Measurements from ENCODE around the gene MRPS9. TPM values are rescaled to one million over a fixed set of nuclear protein-coding genes. Genes with fewer than 3 reads are reported as not detected.

The MRPS9 gene
- total and polyA plus RNA-seq, 2 of the 13 experiments (the other 11 are each of a cell fraction or from before 2014, with no cell fraction given), result 31.2 to 91.8 TPM

DNA sequence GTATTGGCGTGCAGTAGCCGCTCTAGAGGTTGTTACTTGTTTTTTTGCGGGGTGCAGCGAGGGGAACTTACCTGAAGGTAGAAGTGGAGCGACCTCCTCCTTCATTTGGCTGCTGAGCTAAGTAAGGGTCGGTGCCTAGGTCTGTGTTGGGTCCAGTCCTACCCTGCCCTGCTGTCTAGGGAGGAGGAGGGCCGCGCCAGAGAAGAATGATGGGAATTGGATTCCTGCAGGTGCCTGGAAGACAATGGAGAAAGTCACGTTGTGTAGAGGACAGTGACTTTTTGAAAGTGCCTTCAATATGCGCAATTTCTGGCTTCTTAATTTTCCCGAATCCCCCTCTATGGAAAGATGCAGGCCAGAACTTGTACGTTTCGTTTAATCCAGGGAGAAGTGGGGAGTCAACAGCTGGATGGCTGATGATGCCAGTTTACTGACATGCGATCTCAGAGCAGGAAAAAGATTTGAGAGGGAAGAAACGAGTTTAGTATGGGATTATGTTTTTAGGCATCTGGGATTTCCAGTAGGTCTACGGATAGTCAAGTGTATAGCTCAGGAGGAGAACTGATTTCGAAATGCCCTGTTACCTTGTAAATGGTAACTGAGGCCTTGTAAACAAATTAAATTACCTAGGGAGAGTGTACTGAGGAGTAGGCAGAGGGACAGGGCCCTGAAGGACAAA, 653 bp downstream of the MRPS9 start:
- intact Hi-C loops (cut with micrococcal nuclease; ENCODE audit: unreplicated experiment) (no loop called here), in situ Hi-C loops (cut with HindIII; ENCODE audit: extremely low pct_ligation_motif_present, low pct_unique_long_range_greater_than_20kb) (no loop called here)
- H3K9me3 ChIP-seq (ENCODE audit: low read length), result no peaks in the 10 kb centered on the region
- BruUV-seq (replicated peaks), result TSS peak; percentile 65
- ChIA-PET CTCF (ENCODE audit: low intra/inter-chr PET ratio, low total read pairs) (no interaction called here), POLR2A (interaction anchor here (0.9 to 2.0 kb wide), 3 partner anchors 11 to 291 kb away, joined by 3 to 5 read pairs (median 4); partner anchors contain the start of gene TGFBRAP1)
- H3K27me3 ChIP-seq (ENCODE audit: control insufficient read depth in 1 of 2, insufficient read depth in 2 of 2, low read length in 2 of 2), result peaks cover 0 to 4% of the 10 kb centered on the region in 2 experiments; a peak in 1 of 5 replicates
- peak overlapping the region; percentile 52 for H2AFZ ChIP-seq (ENCODE audit: low read length)
- no peaks in the 10 kb centered on the region for H4K20me1 ChIP-seq (ENCODE audit: insufficient read depth, low read length)
- no peak for DNase-seq (ENCODE audit: low spot score)
- H3K4me1 ChIP-seq (ENCODE audit: insufficient read depth, low read length), result peaks cover 31% of the 10 kb centered on the region
- peak overlapping the region; percentile 90 for H3K4me2 ChIP-seq (ENCODE audit: low read depth, low read length)
- H3K9ac ChIP-seq (ENCODE audit: insufficient read depth, low read depth, low read length), result peak overlapping the region; percentile 89
- peak overlapping the region; percentile 73 for H3K27ac ChIP-seq (ENCODE audit: extremely low read length, insufficient read depth, low read length)
- whole genome bisulfite sequencing (ENCODE audit: low lambda C conversion rate), result 1% methylated on average over 17 of the region's 17 CpGs
- H3K79me2 ChIP-seq (ENCODE audit: insufficient read depth, low read length), result peaks cover 25% of the 10 kb centered on the region
- H3K4me3 ChIP-seq (replicated peaks in 1 of 3; ENCODE audit: insufficient read depth in 1 of 3, low read depth in 2 of 3, low read length in 3 of 3), result peak overlapping the region; percentile 80 to 94 (median 92)
- no peak for FAIRE-seq
- no peaks in the 10 kb centered on the region; a peak in 1 of 5 replicates for H3K36me3 ChIP-seq (replicated peaks in 1 of 2; ENCODE audit: control insufficient read depth in 1 of 2, insufficient read depth in 2 of 2, low read length in 2 of 2)
- peak; percentile 14 for ATAC-seq
- TF ChIP-seq ATF7-NPFF (CRISPR knock-in tag; IDR thresholded peaks at IDR 0.05; ENCODE audit: low read depth) (0 out of 2 replicates have a peak, but pooled peaks have one; percentile 59), ZNF891 (CRISPR knock-in tag; IDR thresholded peaks at IDR 0.05) (0 out of 2 replicates have a peak, but pooled peaks have one; percentile 3), ZNF670 (CRISPR knock-in tag; IDR thresholded peaks at IDR 0.05; ENCODE audit: borderline replicate concordance) (no peak), SIN3B (IDR thresholded peaks at IDR 0.05; ENCODE audit: low read length) (no peak), HNRNPLL (IDR thresholded peaks at IDR 0.05; ENCODE audit: low read depth, low read length, poor library complexity, severe bottlenecking) (no peak), ZNF605 (CRISPR knock-in tag; IDR thresholded peaks at IDR 0.05) (peak; percentile 17; the same call in 1 of the 2 replicates), LCORL (IDR thresholded peaks at IDR 0.05) (no peak), LCORL (CRISPR knock-in tag; IDR thresholded peaks at IDR 0.05) (0 out of 2 replicates have a peak, but pooled peaks have one; percentile 6), ZNF572 (CRISPR knock-in tag; IDR thresholded peaks at IDR 0.05) (0 out of 2 replicates have a peak, but pooled peaks have one; percentile 82), GTF2F1 (IDR thresholded peaks at IDR 0.05; ENCODE audit: low read length) (no peak), NPAS2 (CRISPR knock-in tag; IDR thresholded peaks at IDR 0.05; ENCODE audit: borderline replicate concordance) (no peak), SATB2 (CRISPR knock-in tag; IDR thresholded peaks at IDR 0.05) (no peak), ZNF607 (CRISPR knock-in tag; IDR thresholded peaks at IDR 0.05; ENCODE audit: borderline replicate concordance) (0 out of 2 replicates have a peak, but pooled peaks have one; percentile 44), SCMH1 (CRISPR knock-in tag; IDR thresholded peaks at IDR 0.05; ENCODE audit: borderline replicate concordance) (no peak), ZNF33A (CRISPR knock-in tag; IDR thresholded peaks at IDR 0.05; ENCODE audit: borderline replicate concordance) (no peak), ZNF558 (CRISPR knock-in tag; IDR thresholded peaks at IDR 0.05; ENCODE audit: borderline replicate concordance) (peak; percentile 7; the same call in 1 of the 2 replicates), FOXP1 (IDR thresholded peaks at IDR 0.05) (no peak), FOXP1 (CRISPR knock-in tag; IDR thresholded peaks at IDR 0.05) (0 out of 2 replicates have a peak, but pooled peaks have one; percentile 7)
- TF ChIP-seq, protein P1, sequence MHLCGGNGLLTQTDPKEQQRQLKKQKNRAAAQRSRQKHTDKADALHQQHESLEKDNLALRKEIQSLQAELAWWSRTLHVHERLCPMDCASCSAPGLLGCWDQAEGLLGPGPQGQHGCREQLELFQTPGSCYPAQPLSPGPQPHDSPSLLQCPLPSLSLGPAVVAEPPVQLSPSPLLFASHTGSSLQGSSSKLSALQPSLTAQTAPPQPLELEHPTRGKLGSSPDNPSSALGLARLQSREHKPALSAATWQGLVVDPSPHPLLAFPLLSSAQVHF (CRISPR knock-in tag; IDR thresholded peaks at IDR 0.05), result no peak
- TF ChIP-seq, protein P2, sequence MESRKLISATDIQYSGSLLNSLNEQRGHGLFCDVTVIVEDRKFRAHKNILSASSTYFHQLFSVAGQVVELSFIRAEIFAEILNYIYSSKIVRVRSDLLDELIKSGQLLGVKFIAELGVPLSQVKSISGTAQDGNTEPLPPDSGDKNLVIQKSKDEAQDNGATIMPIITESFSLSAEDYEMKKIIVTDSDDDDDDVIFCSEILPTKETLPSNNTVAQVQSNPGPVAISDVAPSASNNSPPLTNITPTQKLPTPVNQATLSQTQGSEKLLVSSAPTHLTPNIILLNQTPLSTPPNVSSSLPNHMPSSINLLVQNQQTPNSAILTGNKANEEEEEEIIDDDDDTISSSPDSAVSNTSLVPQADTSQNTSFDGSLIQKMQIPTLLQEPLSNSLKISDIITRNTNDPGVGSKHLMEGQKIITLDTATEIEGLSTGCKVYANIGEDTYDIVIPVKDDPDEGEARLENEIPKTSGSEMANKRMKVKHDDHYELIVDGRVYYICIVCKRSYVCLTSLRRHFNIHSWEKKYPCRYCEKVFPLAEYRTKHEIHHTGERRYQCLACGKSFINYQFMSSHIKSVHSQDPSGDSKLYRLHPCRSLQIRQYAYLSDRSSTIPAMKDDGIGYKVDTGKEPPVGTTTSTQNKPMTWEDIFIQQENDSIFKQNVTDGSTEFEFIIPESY (CRISPR knock-in tag; IDR thresholded peaks at IDR 0.05), result no peak
- TF ChIP-seq, protein P3, sequence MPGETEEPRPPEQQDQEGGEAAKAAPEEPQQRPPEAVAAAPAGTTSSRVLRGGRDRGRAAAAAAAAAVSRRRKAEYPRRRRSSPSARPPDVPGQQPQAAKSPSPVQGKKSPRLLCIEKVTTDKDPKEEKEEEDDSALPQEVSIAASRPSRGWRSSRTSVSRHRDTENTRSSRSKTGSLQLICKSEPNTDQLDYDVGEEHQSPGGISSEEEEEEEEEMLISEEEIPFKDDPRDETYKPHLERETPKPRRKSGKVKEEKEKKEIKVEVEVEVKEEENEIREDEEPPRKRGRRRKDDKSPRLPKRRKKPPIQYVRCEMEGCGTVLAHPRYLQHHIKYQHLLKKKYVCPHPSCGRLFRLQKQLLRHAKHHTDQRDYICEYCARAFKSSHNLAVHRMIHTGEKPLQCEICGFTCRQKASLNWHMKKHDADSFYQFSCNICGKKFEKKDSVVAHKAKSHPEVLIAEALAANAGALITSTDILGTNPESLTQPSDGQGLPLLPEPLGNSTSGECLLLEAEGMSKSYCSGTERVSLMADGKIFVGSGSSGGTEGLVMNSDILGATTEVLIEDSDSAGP (CRISPR knock-in tag; IDR thresholded peaks at IDR 0.05; ENCODE audit: borderline replicate concordance), result 0 out of 2 replicates have a peak, but pooled peaks have one; percentile 2

Data from HepG2 (cell line).